D721Med (cell line): ENCODE measurements around the gene SCRT2.

Source experiments
- DNase-seq: peaks from one replicate; pipeline ENCODE4 v3.0.0; 2011; ENCODE audit warnings: low spot score; ENCODE audit not compliant: insufficient read length
- FAIRE-seq: peaks from 2 replicates; lab custom pipeline; 2011; peaks lifted over from hg19 to GRCh38; lab: Jason Lieb, UNC
- TF ChIP-seq, protein P1 (sequence below): IDR thresholded peaks from 2 replicates; pipeline ENCODE4 v1.5.1; 2012; ENCODE audit warnings: mild to moderate bottlenecking, control low read depth; ENCODE audit not compliant: insufficient read depth; ENCODE audit errors: missing control alignments

SCRT2 gene

DNA sequence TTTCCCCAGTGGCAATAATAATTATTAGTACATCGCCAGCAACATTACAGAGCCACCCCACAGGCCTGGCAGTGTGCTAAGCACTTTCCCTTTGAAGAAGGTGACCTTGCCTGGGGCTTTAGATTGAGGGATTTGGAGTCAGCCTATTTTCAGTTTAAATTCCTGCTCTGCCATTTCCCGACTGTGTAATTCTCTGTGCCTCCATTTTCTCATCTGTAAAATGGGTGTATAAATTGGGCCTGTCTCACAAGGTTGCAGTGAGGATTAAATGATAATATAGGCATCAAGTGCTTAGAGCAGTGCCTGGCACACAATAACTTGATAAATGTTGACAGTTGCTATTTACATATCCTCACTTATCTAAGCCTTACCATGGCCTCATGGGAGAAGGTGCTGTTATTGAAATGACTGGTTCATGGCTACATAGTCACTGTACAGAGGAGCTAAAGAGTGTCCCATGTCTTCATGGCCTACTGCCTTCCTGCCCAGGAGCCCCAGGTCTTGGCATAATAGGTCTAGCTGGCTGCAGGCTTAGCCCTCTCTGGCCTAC is 5.1 kb upstream of the SCRT2 start:
- TF ChIP-seq, protein P1, sequence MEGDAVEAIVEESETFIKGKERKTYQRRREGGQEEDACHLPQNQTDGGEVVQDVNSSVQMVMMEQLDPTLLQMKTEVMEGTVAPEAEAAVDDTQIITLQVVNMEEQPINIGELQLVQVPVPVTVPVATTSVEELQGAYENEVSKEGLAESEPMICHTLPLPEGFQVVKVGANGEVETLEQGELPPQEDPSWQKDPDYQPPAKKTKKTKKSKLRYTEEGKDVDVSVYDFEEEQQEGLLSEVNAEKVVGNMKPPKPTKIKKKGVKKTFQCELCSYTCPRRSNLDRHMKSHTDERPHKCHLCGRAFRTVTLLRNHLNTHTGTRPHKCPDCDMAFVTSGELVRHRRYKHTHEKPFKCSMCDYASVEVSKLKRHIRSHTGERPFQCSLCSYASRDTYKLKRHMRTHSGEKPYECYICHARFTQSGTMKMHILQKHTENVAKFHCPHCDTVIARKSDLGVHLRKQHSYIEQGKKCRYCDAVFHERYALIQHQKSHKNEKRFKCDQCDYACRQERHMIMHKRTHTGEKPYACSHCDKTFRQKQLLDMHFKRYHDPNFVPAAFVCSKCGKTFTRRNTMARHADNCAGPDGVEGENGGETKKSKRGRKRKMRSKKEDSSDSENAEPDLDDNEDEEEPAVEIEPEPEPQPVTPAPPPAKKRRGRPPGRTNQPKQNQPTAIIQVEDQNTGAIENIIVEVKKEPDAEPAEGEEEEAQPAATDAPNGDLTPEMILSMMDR, result no peak
- FAIRE-seq (no peak), DNase-seq (no peak)

GRCh38 chr20:677957-678356 is 2.4 kb upstream of the SCRT2 start:
- FAIRE-seq, result no peak
- no peak for DNase-seq
- TF ChIP-seq, protein P1, result no peak

DNA sequence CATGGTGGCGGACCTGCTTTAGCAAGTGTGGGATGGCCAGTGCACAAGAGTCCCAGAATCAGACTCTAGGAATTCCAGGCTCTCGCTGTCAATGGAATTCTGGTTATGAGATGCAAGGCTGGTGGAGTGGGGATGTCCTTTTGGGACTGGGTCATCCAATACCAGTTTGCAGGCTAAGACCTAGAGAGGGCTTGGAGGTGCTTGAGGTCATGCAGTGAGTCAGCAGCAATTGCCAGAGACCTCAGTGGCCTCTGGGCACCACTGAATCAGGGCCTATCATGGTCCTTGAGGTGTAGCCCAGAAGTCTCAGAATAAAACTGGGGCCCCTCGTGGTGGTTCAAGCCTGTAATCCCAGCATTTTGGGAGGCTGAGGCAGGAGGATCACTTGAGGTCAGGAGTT is 1.4 kb upstream of the SCRT2 start:
- FAIRE-seq, result no peak
- no peak for DNase-seq
- TF ChIP-seq, protein P1, result no peak

DNA sequence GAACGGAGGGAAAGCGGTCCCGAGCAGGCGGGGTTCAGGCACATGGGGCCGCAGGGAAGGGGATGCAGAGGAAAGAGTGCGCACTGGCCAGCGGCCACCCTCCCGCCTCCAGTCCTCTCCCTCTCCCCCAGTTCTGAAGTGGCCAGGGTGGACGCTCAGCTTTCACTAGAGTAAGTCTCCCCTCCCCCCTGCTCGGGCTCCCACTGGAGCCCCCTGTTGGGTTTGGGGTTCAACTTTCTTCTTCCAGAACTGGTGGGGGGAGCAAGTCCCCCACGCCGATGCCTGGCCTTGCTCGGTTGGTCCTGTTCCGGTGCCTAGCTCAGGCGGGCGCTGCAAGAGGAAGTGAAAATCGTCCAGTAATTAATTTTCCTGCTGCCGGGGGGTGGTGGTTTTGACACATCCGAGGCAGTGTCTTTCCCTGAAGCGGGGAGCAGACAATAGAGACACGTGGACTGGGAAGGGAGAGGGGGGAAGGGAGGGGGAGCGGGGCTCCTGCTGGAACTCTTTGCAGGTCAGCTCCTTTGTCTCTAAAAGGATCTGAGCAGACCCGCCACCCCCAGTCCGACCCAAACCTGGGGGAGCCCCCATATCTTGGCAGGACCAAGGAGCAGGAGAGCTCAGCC is 824 bp upstream of the SCRT2 start:
- FAIRE-seq (no peak), DNase-seq (no peak)
- TF ChIP-seq, protein P1, result no peak

GRCh38 chr20:675033-675452 is 559 bp downstream of the SCRT2 start:
- TF ChIP-seq, protein P1, result no peak
- no peak for DNase-seq
- FAIRE-seq, result no peak

GRCh38 chr20:673603-674001 is 2.0 kb downstream of the SCRT2 start:
- DNase-seq, result no peak
- FAIRE-seq, result no peak
- TF ChIP-seq, protein P1, result no peak

DNA sequence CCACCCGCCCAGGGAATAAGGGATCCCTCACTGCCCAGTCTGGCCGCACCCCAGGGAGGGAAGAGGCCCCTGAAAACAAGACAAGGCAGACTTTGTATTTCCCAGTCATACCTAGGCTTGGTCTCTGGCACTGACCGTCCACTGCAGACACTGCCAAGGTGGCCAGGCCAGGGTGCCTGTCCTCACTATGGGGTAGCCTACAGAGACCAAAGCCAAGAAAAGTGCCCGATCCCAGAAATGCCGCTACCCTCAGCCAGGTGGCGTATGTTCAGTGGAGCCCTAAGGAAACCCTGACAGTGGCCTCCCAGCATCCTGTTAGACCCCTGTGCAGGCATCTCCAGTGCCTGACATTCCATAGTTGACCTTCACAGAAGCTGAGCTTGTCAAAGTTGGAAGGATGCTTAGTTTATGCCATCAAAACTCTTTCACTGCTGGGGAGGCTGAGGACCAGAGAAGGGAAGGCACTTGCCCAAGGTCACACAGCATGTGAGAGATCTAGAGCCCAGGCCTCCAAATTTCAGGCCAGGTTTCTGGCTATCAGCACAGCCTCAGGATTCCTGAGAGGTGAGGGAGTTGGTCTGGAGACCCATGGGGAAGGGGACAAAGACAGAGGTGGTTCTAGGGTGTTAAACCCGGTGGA is 2.5 kb downstream of the SCRT2 start:
- DNase-seq, result no peak
- TF ChIP-seq, protein P1, result peak; percentile 28
- FAIRE-seq, result no peak
